T-helper 1 cell (primary cell): ENCODE results near the gene ST14.
"Not testable (repeated sequence)": the region's sequence is repeated elsewhere in the genome, so short reads cannot be mapped to it uniquely, and the experiment has no call there.

Experiments used
- DNase-seq, 5 donors: peaks; one replicate each; pipeline ENCODE4 v3.0.0-alpha.2; 2012 to 2020

Gene ST14

DNA sequence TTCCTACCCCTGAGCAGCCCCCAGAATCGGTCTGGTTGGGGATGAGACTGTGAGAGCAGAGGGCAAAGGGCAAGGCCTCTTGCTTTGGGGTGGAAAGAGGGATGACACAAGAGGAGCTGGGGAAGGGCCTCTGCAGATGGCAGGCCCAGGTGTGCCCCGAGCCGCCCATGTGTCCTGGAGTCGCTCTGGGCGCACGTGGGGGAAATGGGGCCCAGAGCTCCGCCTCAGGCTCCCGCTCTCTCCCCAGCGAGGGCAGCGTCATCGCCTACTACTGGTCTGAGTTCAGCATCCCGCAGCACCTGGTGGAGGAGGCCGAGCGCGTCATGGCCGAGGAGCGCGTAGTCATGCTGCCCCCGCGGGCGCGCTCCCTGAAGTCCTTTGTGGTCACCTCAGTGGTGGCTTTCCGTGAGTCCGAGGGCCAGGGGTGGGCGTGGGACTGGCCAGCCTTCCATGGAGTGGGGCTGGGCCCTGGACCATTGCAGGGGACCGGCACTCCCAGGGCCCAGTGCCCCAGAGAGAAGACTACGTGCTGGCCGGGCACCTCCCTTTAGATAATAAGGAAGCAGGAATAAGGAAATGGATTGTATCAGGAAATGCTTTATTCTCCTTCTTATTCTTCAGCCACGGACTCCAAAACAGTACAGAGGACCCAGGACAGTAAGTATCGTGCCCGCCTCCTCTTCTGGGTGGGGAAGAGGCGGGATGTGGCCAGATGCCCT lies 30.1 kb downstream of the ST14 start:
- DNase-seq: no peak

- DNase-seq: no peak
Observed at GRCh38 chr11:130190371-130190881, 30.8 kb downstream of the ST14 start.

- no peak for DNase-seq
Observed at GRCh38 chr11:130191896-130192295, 32.3 kb downstream of the ST14 start.

DNA sequence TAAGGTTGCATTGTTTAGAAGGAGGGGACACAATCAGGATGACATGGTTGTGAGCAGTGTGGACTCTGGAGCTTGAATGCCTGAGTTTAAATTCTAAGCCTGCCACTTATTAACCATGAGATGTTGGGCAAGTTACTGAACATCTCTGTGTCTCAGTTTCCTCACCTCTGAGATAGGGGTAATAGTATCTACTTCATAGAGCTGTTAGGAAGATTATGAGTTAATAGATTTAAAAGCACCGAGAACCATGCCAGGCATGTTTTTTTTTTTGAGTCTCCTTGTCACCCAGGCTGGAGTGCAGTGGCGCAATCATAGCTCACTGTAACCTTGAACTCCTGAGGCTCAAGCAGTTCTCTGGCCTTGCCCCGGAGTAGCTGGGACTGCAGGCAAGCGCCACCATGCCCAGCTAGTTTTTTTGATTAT lies 33.3 kb downstream of the ST14 start:
- DNase-seq: no peak

DNA sequence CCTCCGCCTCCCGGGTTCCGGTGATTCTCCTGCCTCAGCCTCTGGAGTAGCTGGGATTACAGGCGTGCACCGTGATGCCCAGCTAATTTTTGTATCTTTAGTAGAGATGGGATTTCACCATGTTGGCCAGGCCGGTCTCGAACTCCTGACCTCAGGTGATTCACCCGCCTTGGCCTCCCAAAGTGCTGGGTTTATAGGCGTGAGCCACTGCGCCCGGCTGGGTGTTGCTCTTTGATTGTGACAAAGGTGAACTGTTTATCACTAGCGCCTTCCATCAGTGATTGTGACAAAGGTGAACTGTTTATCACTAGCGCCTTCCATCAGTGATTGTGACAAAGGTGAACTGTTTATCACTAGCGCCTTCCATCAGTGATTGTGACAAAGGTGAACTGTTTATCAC lies 34.0 kb downstream of the ST14 start:
- DNase-seq: not testable (repeated sequence)

- no peak for DNase-seq
Observed at GRCh38 chr11:130194241-130195023, 34.9 kb downstream of the ST14 start.

DNA sequence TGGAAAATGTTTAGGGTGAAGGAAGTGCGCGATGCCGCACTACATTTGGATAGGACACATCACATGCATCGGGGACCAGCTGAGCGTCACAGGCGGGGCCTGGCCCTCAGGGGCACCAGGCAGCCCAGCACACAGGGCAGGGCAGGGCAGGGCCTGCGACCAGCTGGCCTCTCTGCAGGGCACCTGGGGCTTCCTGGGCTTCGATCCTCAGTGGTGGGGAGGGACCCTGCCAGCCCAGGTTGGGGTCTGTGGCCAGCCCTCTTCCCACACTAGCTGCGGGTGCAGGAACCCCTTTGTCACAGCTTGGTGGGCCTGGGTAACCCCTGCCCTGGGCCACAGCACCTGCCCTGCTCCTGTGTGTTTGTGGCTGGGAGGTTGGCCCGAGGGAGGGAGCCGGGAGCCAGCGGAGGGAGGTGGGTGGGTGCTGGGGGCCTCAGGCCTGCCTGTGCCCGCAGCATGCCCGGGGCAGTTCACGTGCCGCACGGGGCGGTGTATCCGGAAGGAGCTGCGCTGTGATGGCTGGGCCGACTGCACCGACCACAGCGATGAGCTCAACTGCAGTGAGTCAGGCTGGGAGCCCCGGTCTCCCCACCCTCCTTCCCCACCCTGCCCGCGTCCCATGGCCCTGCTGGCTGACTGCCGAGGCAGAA lies 37.9 kb downstream of the ST14 start:
- DNase-seq: no peak

DNA sequence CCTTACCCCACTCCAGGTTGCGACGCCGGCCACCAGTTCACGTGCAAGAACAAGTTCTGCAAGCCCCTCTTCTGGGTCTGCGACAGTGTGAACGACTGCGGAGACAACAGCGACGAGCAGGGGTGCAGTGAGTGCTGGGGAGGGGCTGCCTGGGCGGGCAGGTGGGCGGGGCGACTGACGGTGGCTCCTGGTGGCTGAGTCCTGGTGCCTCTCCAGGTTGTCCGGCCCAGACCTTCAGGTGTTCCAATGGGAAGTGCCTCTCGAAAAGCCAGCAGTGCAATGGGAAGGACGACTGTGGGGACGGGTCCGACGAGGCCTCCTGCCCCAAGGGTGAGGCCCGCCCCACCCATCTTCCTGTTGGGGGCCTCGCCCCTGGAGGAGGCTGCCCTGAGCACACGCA lies 38.7 kb downstream of the ST14 start:
- no peak for DNase-seq

DNA sequence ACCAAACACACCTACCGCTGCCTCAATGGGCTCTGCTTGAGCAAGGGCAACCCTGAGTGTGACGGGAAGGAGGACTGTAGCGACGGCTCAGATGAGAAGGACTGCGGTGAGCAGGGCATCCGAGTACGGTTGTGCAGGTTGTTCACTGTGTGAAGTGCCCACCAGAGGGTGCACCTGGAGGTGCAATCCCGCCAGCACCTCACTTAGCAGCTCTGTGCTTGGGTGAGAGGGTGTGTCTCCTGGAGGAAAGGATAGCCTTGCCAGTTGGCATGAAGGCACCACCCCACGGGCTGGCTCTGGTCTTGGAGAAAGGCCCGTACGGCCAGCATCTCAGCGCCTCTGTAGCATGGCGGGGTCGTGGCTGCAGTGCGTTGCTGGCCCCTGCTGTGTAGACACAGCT lies 39.4 kb downstream of the ST14 start:
- DNase-seq: no peak

DNA sequence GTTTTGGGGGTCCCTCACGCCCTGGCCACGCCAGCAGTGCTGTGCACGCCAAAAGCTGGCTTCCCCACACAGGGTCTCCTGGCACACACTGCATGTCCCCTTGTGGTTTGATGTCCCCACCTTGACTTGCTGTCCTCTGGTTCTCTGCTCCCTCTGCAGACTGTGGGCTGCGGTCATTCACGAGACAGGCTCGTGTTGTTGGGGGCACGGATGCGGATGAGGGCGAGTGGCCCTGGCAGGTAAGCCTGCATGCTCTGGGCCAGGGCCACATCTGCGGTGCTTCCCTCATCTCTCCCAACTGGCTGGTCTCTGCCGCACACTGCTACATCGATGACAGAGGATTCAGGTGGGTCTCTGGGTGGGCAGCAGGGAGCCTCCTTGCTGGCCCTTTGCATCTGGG lies 40.2 kb downstream of the ST14 start:
- DNase-seq: no peak

DNA sequence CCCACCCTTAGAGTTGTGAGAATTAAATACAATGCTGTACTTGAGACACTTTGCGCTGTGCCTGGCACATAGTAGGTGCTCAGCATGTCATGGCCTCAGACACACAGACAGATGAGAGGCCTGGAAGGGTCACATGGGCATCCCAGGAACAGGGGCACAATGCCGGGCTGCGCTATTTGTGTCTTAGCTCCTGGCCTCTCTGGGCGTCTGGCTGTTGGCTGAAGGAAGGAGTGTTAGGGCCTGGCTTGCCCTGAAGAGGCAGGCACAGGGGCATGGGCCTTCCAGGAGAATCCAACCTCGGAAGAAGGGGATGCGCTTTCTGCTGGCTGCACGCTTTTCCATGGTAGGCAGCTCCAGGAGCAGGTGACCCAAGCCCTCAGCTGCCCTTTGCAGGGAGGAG lies 41.4 kb downstream of the ST14 start:
- DNase-seq: no peak

DNA sequence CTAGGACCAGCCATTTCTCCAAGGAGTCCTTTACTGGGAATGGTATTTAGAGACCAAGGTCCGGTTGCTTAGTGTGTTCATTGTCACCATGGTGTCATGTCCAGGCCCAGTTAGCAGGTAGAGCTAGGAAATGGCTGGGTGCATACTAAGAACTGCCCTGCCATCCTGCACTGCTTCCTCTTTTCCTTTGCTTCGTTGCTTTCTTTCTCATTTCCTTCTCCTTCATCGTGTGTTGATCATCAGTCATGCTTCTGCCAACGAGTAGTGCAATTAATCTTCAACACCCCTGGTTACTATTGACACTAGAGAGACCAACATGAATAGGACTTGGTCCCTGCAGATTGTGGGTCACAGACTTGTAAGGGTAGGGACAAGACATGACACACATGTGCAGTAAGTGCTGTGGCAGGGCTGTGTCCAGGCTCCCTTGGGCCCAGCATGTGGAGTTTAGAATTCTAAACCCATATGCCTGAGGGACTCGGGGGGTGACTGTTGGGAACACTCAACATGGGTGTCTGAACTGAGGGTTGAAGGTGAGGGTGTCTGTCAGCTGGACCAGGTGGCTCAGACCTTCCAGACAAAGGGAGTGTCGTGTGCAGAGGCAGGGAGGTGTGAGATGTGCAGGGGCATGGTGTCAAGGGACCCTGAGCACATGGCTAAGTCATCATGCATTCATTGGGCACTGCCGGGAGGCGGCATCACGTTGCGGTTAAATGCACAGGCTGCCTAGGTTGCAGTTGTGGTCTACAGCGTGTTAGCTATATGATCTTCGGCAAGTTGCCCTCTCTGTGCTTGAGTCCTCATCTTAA lies 42.6 kb downstream of the ST14 start:
- DNase-seq: no peak

GRCh38 chr11:130202818-130203689 lies 43.5 kb downstream of the ST14 start:
- DNase-seq: no peak

GRCh38 chr11:130203766-130204702 lies 44.5 kb downstream of the ST14 start:
- DNase-seq: no peak

DNA sequence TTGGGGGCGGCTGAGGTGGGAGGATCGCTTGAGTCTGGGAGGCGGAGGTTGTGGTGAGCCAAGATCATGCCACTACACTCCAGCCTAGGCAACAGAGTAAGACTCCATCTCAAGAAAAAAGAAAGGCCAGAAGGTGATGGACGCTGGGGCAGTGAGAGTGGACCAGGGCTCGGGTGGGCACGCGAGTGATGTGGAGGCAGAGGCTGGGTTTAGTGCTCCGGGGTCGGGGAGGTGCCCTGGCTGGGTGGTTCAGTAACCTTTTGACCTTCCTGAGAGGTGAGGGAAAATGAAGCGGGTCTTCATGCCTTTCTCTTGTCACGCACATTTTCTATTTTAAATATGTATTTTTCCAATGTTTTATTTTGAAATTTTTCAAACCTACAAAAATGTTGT lies 45.1 kb downstream of the ST14 start:
- DNase-seq: no peak

DNA sequence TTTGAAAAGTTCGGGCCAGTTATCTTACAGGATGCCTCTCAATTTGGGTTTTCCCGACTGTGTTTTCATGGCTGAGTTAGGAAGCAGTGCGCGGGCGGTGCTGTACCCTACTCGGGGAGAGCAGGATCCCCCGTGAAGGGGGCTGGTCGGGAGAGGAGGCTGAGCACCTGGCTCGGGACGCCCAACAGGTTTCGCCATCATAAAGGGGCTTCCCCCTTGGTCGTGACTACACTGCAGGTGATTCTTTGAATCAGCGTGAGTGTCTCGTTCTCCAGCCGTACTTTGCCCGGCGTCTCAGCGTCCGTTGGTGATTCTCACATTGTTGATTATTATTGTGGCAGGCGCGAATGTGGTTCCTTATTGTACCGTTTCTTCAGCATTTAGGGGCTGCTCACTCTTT lies 46.6 kb downstream of the ST14 start:
- DNase-seq: no peak

GRCh38 chr11:130208241-130209127 lies 48.9 kb downstream of the ST14 start:
- DNase-seq: no peak

DNA sequence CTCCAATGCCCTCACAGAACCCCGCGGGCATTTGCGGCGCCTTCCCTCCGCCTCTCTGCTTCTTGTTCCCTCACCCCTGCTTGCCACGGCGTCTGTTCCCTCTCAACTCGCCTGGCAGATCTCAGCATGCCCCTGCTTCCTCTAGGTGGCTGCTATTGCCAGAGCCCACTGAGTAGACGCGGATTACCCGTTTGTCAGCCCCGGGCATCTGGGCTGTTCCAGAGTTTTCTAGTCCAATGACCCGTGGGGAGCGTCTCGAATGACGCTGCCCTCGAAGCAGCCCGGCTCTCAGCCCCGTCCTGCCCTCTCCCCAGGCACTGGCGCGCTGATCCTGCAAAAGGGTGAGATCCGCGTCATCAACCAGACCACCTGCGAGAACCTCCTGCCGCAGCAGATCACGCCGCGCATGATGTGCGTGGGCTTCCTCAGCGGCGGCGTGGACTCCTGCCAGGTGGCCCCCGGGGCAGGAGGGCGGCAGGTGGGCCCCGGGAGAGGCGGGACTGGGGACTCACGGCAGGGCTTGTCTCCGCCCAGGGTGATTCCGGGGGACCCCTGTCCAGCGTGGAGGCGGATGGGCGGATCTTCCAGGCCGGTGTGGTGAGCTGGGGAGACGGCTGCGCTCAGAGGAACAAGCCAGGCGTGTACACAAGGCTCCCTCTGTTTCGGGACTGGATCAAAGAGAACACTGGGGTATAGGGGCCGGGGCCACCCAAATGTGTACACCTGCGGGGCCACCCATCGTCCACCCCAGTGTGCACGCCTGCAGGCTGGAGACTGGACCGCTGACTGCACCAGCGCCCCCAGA lies 49.7 kb downstream of the ST14 start:
- DNase-seq: no peak
